Right lobe of liver (tissue), 4 donors: Measurements from ENCODE around the gene STH.

Experiments
- POLR2A ChIP-seq: fragments of 450-650 bp; IDR thresholded peaks from one replicate; pipeline ENCODE4 v1.6.1; 2017; ENCODE audit warnings: antibody characterized with exemption, mild to moderate bottlenecking
- TF ChIP-seq, protein P1 (sequence below), 4 donors: fragments of 200-600 bp in 3 of 4; fragments of 450-650 bp in 1 of 4; IDR thresholded peaks; one replicate each; pipeline versions ENCODE4 v1.5.1 to v1.8.0; 2016 to 2022; ENCODE audit warnings: antibody characterized with exemption in 4 of 4, mild to moderate bottlenecking in 2 of 4
- donor health status: DM: no; HTN: no; CAD: no.
- donor health status: DM: no; HTN: no; CAD: no.
- donor health status: DM: no; HTN: yes; CAD: no.

DNA sequence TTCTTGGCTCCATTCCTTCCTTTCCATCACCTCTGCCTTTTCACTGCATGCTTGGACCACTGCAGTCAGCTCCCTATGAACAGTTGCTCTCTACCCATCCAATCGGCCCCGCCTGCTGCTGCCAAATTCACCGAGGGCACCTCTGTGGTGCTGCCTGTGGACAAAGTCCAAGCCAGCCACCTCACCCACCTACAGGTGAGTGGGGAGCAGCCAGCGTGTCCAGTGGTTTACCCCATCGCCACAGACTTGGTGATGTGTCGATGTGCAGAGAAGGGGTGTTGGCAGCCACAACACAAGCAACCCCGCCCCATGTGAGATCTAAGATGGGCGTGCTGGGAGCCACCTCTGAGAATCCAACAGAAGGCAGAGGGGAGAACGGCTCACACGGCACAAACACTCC, 43.7 kb upstream of the STH start:
- TF ChIP-seq, protein P1, sequence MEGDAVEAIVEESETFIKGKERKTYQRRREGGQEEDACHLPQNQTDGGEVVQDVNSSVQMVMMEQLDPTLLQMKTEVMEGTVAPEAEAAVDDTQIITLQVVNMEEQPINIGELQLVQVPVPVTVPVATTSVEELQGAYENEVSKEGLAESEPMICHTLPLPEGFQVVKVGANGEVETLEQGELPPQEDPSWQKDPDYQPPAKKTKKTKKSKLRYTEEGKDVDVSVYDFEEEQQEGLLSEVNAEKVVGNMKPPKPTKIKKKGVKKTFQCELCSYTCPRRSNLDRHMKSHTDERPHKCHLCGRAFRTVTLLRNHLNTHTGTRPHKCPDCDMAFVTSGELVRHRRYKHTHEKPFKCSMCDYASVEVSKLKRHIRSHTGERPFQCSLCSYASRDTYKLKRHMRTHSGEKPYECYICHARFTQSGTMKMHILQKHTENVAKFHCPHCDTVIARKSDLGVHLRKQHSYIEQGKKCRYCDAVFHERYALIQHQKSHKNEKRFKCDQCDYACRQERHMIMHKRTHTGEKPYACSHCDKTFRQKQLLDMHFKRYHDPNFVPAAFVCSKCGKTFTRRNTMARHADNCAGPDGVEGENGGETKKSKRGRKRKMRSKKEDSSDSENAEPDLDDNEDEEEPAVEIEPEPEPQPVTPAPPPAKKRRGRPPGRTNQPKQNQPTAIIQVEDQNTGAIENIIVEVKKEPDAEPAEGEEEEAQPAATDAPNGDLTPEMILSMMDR (IDR thresholded peaks at IDR 0.05), result no peak
- TF ChIP-seq POLR2A, result no peak
